SHP77 (cell line): ENCODE measurements around the gene RNF144B.
"Not testable (repeated sequence)": the region's sequence is repeated elsewhere in the genome, so short reads cannot be mapped to it uniquely, and the experiment has no call there.

Experiments
- DNase-seq, 2 experiments: peaks; one replicate each; lab custom pipeline; 2025; lab: John Stamatoyannopoulos, UW

RNF144B gene

GRCh38 chr6:18409602-18410001 is 22.5 kb downstream of the RNF144B start:
- DNase-seq, result not testable (repeated sequence)

GRCh38 chr6:18410412-18410811 is 23.3 kb downstream of the RNF144B start:
- DNase-seq, result no peak

GRCh38 chr6:18412068-18412467 is 24.9 kb downstream of the RNF144B start:
- no peak for DNase-seq

GRCh38 chr6:18412644-18413043 is 25.5 kb downstream of the RNF144B start:
- DNase-seq, result no peak

DNA sequence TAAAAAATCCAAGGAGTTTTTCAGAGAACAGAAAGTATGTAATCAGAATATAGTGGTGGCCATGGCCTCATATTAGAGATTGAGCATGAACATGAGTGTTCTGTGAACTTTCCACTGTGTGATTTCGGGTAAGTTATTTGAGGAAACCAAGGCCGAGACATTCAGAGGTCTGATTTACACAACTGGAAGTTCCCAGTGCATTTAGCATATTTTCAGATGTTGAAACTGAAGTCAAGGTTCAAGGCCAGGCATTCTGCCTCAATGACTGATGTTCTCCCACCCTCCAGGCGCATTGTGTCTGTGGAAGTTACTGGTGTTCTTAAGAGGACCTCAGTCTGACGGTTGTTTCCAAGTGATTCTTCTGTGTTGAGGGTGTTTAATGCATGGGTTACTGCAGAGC is 26.2 kb downstream of the RNF144B start:
- no peak for DNase-seq

GRCh38 chr6:18414116-18414515 is 27.0 kb downstream of the RNF144B start:
- no peak for DNase-seq

DNA sequence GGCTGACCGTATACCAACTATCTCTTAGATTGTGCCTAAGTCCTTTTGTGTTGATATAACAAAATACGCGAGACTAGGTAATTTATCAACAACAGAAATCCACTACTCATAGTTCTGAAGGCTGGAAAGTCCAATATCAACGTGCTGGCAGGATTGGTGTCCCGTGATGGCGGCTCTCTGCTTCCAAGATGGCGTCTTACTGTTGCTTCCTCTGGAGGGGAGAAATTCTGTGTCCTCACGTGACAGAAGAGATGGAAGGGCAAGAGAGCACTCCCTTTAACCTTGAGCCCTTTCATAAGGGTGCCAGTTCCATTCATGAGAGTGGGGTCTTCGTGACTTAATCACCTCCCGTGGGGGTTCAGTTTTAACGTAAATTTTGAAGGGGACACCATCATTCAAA is 28.1 kb downstream of the RNF144B start:
- DNase-seq, result no peak

DNA sequence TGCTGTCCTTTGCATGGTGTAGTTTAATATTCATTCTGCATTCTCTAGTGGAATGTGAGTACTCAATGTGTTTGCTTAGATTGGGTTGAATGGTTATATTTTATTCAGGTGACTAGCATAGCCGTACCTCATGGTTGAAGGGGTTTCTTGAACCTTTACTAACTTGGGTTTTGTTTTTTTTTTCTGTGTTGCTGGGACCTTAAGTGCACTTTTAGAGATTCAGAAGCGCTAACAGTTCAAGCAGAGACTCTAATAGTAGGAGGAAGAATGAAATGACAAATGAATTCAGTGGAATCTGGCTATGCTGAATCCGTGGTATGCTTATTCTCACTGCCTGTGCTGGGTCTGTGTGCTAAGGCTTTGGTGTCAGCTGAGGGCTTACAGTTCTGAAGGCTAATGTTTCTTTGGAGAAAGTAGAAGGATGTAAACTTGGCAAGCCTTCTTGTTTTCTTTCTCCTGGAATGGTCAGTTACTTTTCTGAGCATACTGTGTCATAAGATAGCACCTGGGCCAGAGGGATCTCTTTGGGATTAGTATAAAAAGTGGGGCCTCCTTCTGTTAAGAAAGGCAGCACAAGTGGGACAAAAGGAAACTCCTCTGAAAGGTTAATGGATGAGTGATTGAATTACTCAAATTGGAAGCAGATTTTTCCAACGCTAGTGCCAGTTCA is 28.7 kb downstream of the RNF144B start:
- no peak for DNase-seq

DNA sequence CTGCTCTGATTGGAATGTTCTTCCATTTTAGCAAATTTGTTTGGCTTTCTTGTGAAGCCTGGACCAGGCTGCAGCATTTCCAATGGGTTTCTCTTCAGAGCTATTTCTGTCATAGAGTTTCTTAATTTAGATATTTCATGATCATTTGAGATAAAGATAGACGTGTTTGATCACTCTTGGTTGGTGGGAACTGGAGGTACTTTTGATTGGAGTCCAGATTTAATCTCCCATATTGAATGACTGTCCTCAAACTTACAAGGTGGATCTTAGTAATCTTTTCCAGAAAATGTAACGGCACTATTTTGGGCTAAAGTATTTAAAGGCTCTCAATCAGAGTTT is 29.2 kb downstream of the RNF144B start:
- DNase-seq, result no peak

DNA sequence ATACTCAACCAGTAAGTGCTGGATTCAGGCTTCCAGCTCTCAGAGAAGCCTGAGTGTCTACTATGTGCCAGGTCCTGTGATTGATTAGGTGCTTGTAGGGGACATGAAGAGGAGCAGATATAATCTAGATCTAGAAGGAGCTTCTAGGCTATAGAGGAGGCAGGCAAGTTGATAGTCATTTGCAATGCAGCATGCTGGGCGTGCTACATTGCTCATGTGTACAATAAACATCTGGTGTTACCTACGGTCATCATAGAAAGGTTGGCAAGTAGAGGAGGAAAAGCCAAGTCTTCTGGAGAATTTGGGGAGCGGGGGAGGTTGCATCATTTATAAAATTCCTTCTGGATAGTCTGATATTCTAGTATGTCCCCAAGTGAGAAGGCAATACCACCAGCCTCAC is 33.2 kb downstream of the RNF144B start:
- no peak for DNase-seq

DNA sequence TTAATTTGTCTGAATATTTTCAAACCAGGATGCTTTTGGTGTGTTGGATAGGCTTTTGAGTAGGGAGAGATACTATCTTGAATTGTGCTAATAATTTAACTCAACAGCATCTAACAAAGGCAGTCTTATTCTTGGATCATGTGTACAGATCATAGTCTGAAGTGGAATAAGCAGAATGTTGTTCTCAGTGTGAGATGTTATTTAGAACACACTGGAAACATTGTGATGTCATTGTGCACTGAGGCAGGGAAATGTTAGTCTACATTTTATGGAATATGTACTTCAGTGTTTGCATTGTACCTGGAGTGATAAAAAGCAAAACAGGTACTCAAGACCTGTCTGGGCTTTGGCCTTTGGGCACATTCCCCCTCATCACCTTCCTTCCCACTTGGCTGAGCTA is 35.0 kb downstream of the RNF144B start:
- DNase-seq, result no peak

- DNase-seq, result no peak
Measured at GRCh38 chr6:18423426-18423825, 36.3 kb downstream of the RNF144B start.

DNA sequence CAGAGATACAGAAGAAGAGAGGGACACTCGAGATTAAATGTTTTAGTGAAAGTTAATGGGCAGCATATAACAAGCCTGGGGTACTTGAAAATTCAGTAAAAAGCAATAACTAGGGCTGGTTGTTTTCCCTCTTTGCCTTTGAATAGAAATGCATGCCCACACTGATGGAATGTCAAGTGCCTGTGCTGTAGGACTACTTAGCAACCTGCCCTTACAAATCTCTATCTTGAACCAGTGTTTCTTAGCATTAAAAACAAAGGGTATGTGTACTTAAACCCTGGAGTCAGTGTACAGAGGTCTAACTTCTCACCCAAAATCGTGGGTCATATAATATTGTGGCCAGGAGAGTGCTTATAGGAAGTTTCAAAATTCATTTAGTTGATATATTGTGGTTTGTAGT is 37.1 kb downstream of the RNF144B start:
- DNase-seq, result no peak

DNA sequence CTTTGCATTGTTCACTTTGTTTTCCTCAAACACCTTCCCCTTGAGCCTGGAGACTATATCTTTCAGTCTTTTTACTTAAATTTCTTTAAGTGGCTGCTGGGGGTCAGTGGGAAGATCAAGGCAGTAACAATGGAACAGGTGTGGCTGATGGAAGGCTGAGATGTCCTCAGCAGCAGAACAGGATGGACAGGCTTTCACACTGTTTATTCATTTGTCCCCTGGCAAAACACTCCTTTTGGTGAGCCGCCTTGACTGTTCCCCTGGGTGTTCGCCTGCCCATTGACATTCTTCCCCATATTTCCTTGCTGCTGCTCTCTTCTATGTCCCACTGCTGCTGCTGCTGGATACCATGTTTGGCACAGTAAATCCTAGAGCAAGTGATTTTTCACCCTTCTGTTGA is 38.1 kb downstream of the RNF144B start:
- DNase-seq, result no peak

GRCh38 chr6:18427296-18427695 is 40.1 kb downstream of the RNF144B start:
- no peak for DNase-seq

- no peak for DNase-seq
Measured at GRCh38 chr6:18429655-18430297, 42.6 kb downstream of the RNF144B start.

DNA sequence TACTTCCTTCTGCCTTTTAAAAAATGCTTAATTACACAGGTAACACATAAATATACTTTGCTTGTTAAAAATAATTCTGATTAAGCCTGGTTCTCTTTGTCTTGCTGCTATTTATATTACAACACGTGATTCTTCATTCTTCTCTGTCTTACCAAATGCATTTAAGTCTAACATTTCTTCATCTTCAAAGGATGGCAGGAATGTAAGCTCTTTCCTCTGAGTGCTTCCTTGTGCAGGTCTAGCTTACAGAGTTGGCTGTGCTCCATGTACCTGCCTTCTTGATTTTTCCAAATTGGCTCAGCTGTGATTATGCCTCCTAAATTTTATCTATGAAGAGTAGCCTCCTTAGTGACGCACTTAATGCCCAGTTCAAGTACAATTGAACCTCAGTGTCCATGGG is 44.4 kb downstream of the RNF144B start:
- no peak for DNase-seq

DNA sequence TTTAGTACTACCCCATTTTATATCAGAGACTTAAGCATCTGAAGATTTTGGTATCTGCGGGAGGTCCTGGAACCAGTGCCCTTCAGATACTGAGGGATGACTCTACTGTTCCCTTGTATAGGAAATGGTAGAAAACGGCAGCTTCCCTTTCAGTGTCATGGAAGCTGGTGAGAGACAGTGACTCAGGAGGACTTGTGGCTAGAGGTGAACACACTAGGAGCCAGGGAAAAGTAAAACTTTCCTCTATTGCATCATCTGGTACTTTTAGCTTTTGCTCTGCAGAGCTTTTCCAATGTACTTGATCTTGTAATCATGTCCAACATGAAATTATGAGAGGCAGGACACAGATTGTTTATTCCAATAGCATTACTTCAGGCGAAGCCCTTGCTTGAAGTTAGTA is 45.0 kb downstream of the RNF144B start:
- DNase-seq, result no peak

GRCh38 chr6:18432619-18433018 is 45.5 kb downstream of the RNF144B start:
- DNase-seq, result no peak

- DNase-seq, result no peak
Measured at GRCh38 chr6:18433059-18433458, 45.9 kb downstream of the RNF144B start.

- DNase-seq, result no peak
Measured at GRCh38 chr6:18436341-18436740, 49.2 kb downstream of the RNF144B start.

DNA sequence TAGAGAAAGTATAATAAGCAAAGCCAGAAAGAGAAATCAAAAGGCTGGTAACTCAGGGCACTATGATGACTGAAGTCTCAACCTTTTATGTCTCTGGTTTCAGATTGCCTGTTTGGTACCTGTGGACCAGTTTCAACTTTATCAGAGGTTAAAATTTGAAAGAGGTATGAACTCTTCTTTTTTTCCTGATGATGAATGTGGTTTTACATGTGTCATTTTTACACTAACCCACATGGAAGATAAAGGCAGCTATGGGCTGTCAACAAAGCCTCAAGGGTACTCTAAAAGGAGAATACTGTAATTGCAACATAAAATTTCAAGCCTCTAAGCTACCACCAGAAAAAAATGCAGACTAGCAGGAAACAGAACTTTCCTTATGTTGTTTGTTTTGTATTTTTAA is 52.4 kb downstream of the RNF144B start:
- no peak for DNase-seq

DNA sequence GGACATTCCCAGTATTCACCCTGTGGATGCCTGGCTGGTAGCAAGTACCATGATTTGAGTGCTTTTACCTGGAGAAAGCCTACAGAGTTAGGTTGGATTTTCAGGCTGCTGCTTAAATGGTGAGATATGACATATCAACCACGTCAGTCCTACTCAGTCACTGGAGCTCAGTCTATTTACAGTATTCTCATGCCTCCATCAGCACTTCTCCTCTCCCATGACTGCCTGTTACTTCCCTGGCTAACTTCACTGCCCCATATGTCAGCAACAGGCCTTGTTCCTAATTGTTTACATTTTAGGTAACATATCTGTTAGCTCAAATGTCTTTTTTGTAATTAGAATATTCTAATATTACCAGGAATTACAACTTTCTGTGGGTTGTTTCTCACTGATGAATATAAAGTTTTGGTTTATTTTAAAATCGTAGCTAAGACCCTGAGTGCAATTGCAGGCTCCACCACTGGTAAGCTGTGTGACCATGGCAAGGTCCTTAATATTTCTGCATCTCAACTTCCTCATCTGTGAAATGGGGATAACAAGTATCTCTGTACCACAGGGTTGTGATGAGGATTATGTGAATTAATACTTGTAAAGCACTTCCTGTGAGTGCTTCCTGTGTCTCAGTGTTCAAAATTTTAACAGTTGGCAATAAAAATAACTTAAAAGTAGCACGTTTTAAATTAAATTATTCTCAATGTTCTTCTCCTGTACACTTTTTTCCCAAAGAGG is 54.3 kb downstream of the RNF144B start:
- no peak for DNase-seq

DNA sequence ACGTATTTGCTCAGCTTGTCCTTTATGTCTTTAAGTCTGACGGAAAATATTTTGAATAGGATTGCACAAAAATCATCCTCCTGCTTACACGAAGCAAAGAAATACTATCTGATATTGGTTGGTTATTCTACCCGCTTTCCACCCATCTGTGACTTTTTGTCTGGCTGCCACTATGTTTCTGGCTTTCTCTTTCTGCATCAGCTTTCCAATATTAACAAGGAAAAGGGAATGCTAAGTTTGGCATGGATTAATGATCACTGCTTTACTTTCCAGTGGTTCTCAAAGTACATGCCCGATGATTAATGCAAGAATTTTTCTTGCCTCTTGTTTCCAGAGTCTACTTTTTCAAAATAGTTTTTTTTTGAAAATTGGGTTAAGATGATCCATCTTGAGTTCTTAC is 57.0 kb downstream of the RNF144B start:
- no peak for DNase-seq
